ENCODE results near the gene NUP153.
"Not testable (repeated sequence)": the region's sequence is repeated elsewhere in the genome, so short reads cannot be mapped to it uniquely, and the experiment has no call there.

The NUP153 gene

GRCh38 chr6:17714879-17715851 lies 8.4 kb upstream of the NUP153 start:
- no peak for DNase-seq

- no peak for DNase-seq
Observed at GRCh38 chr6:17714177-17714576, 7.5 kb upstream of the NUP153 start.

DNA sequence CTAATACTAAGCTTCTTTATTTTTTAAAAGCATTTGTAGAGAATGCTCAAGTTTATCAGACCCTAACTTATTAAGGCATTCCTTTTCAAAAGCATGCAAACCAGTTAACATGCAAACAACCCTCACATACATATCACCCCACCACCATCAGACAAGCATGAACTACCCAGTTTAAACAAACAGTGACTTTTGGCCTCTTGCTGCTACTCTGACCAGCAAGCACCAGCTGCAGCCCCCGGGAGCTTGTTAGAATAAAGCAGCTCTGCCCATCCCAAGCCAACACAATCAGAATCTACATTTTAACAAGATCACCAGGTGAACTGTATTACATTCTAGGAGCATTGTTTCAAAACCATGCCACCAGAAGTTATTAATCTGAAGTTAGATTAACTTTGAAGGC lies 5.9 kb upstream of the NUP153 start:
- no peak for DNase-seq

DNA sequence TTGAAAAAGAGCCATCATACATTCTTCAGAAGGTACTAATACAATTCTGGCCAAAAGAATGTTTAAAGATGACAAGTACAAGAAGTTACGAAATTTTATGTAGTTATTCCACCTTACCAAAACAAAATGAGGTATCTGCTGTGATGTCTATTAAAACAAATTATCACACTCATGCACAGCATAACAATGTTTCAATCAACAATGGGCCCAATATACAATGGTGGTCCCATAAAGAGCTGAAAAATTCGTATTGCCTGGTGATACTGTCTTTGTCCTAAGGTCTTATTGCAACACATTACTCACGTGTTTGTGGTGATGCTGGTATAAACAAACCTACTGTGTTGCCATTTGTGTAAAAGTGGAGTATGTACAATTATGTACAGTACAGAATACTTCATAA lies 3.6 kb upstream of the NUP153 start:
- DNase-seq = no peak

DNA sequence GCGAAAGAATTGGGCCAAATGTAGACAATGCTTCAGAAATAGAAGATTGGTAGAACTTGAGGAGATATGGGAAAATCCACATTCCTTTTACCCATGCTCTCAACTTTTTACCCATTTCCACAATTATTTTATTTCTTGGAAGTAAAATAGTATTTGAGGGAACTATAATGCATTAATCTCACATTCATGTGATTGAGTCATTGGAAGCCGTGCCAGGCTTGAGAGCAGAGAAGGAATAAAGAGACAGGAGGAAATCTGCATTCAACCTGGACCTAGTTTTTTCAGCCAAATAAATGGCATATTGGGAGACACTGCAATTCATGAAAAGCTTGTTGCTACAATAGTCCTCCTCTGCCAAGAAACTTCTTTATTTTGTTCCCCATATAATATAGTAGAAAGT lies 2.8 kb upstream of the NUP153 start:
- no peak for DNase-seq

DNA sequence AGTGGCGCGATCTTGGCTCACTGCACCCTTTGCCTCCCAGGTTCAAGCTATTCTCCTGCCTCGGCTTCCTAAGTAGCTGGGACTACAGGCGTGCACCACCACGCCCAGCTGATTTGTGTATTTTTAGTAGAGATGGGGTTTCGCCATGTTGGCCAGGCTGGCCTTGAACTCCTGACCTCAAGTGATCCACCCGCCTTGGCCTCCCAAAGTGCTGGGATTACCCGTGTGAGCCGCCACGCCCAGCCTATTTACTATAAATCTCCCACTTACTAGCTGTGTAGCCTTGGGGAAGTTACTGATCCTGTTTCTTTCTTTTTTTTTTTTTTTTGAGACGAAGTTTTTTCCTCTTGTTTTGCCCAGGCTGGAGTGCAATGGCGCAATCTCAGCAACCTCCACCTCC lies 1.3 kb upstream of the NUP153 start:
- DNase-seq = not testable (repeated sequence)

DNA sequence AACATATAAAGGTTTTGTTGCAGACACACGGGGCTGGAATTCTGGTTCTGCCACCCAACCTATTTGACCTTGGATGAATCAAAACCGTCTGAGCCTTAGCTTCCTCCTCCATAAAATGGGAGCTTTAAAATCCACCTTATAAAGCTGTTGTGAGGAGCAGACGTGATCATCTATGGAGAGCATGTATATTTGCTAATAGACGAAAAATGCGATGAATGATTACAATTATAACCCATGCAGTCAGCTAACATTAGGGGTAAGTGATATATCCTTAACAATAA lies 586 bp upstream of the NUP153 start:
- DNase-seq = no peak

GRCh38 chr6:17705778-17706579 lies 746 bp downstream of the NUP153 start:
- DNase-seq = peak in 39 of 58 donors; percentile 4 to 77 (median 44)

- peak in 3 of 58 donors; percentile 15 to 21 (median 16) for DNase-seq
Observed at GRCh38 chr6:17705428-17705777, 1.3 kb downstream of the NUP153 start.

- no peak for DNase-seq
Observed at GRCh38 chr6:17703256-17703694, 3.5 kb downstream of the NUP153 start.

DNA sequence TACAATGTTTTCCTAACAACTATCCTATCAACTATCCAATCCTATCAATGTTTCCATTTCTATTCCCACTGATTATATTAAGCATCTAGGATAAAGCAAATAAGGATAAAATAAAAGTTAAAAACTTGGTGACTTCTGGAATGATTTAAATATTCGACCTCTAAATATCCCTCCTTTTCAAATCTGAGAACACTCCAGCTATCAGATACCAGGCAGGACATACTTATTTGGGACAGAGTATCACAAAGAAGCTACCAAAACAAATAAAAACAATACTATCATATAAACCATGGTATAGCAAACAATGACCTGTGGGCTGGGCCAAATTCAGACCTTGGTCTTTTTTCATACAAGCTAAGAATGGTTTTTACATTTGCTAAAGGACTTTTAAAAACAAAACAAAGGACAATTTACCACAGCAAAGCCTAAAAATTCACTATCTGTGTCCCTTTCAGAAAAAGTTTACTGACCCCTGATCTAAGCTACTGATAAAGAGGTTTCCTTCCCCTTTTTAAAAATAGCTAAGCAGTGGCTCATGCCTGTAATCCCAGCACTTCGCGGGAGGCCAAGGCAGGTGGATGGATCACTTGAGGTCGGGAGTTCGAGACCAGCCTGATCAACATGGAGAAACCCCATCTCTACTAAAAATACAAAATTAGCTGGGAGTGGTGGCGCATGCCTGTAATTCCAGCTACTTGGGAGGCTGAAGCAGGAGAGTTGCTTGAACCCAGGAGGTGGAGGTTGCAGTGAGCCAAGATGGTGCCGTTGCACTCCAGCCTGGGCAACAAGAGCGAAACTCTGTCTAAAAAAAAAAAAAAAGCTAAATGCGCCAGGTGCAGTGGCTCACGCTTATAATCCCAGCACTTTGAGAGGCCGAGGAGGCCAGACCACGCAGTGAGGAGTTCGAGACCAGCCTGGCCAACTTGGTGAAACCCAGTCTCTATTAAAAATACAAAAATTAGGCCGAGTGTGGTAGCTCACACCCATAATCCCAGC lies 6.0 kb downstream of the NUP153 start:
- no peak for DNase-seq

- DNase-seq = no peak
Observed at GRCh38 chr6:17691925-17692538, 14.7 kb downstream of the NUP153 start.

DNA sequence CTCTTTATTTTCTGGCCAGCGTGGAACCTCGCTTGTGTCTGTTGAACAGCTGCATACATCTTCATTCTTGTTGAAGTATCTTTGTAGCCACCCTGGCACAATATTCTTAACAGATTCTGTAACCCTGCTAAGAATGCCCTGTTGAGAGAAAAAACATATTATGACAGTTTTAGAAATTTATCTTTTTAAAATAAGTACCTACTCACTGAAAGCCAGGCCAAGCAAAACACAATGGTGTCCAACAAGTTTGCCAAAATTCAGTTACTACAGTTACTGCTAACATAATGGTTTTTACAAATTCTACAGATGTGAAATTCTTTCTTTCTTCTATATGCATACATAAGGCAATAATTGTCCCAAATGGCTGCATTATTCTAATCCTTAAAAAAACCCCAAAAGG lies 18.2 kb downstream of the NUP153 start:
- DNase-seq = no peak

GRCh38 chr6:17687136-17687535 lies 19.6 kb downstream of the NUP153 start:
- DNase-seq = no peak

DNA sequence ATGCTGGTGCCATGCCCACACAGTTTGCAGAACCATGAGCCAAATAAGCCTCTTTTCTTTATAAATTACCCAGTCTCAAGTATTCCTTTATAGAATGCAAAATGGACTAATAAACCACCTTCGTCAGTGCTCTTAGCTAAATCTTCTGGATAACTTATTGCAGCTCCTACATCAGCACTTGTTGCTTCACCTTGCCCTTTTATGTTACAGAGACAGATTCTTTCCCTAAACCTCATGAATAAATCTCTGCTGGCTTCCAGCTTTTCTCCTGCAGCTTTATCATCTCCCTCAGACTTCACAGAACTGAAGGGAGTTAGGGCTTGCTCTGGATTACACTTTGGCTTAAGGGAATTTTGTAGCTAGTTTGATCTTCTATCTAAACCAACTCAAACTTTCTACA lies 22.6 kb downstream of the NUP153 start:
- no peak for DNase-seq

GRCh38 chr6:17683428-17683827 lies 23.3 kb downstream of the NUP153 start:
- DNase-seq = no peak

DNA sequence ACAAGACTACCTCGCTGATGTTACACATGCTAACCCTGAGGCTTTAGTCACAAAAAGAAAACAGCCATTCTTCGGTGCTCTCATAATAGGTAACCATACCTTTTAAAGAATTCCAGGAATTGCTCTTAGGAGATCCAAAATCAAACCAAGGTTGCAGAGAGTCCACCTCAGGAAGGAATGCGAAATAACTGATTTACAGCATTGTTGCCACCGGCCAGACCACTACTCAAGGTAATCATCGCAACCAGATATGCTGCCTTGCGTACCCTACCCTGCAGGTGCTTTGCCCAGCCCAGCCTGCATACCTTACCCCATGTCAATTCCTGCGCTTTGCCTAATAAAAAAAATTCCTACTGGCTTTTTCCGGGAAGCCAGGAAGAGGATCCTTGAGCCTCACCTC lies 27.0 kb downstream of the NUP153 start:
- DNase-seq = no peak

DNA sequence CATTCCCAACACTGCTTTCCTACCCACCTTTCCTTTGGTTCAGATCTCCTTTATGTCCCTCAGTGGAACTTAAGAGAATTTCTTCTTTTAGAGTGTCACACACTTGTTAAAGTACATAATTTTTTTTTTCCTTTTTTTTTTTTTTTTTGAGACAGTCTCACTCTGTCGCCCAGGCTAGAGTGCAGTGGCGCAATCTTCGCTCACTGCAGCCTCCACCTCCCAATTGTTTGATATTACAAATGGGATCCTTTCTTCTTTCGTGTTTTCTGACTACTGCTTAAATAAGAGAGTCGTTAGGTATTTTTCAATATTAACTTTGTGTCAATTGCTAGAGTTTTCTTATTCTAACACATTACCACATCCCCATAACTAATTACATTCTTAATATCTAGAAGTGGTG lies 29.1 kb downstream of the NUP153 start:
- no peak for DNase-seq

DNA sequence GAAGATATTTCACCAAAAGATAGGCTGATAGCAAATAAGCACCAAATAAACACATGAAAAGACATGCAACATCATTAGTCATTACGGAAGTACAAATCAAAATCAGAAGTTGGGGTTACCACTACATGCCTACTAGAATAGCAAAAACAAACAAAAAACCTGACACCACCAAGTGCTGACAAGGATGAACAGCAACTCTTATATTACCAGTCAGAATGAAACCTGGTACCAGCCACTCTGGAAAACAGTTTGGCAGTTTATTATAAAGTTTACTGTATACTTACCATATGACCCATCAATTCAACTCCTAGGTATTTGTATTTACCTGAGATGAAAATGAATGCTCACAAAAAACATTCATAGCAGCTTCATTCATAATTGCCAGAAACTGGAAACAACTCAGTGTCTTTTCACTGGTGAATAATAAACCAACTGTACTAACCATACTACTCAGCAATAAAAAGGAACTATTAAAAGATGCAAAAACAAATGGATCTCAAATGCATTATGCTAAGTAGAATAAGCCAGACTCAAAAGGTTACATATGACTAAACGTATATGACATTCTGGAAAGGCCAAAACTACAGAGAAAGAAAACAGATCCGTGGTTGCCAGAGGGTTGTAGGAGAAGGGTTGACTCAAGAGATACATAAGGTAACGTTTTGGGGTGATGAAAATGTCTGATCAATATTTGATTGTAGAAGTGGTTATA lies 33.0 kb downstream of the NUP153 start:
- DNase-seq = no peak

DNA sequence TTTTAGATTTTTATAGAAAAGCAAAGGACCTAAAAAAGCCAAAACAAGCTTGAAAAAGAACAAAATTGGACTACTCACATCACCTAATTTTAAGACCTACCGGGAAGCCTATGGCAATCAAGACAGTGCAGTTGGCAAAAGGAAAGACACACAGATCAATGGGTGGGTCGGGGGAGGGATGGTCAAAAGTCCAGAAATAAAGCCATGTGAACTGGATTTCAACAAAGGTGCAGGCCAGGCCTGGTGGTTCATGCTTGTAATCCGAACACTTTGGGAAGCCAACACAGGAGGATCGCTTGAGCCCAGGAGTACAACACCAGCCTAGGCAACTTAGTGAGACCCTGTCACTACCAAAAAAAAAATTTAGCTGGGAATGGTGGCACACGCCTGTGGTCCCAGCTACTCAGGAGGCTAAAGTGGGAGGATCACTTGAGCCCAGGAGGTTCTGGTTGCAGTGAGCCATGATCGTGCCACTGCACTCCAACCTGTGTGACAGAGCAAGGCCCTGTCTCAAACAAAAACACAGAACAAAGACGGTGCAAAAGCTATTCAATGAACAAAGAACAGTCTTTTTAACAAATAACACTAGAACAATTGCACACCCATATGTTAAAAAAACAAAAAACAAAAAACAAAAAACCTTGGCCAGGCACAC lies 34.5 kb downstream of the NUP153 start:
- no peak for DNase-seq
